ENCODE results near the gene SRGAP2C.
A peak's percentile ranks its signal among the peaks of the same experiment; 100 is the strongest.
"Not testable (repeated sequence)": the region's sequence is repeated elsewhere in the genome, so short reads cannot be mapped to it uniquely, and the experiment has no call there.

Gene SRGAP2C

DNA sequence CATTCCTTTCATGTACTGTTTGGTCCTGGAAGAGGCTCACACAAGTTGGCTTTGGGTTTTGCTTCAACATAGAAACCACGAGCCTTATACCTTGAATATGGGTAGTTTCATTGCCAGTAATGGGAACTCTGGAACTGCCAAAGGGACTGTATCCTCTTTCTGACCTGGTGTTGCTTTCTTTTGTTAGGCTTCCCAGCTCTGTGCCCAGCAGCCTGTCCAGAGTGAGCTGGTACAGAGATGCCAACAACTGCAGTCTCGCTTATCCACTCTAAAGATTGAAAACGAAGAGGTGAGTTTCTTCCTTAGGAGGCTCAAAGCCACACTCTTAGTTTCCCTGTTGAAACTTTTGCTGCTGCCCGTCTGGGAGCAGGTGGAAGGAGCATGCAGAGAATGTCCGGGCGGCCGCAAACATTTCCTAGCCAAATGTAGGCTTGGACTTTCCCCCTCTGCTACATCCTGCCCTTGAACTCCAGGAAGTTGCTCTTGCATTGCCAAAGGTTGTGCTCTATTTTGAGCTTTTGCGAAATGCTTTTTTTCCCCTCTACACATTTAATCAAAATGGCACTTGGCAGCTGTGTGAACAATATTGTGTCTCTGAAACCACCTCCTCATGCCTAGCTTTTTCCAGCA is 201.7 kb downstream of the SRGAP2C start:
- DNase-seq (ENCODE audit: extremely low read depth, low read depth); H3K4me3 ChIP-seq (replicated peaks; ENCODE audit: low read depth, low read length): not testable (repeated sequence)

DNA sequence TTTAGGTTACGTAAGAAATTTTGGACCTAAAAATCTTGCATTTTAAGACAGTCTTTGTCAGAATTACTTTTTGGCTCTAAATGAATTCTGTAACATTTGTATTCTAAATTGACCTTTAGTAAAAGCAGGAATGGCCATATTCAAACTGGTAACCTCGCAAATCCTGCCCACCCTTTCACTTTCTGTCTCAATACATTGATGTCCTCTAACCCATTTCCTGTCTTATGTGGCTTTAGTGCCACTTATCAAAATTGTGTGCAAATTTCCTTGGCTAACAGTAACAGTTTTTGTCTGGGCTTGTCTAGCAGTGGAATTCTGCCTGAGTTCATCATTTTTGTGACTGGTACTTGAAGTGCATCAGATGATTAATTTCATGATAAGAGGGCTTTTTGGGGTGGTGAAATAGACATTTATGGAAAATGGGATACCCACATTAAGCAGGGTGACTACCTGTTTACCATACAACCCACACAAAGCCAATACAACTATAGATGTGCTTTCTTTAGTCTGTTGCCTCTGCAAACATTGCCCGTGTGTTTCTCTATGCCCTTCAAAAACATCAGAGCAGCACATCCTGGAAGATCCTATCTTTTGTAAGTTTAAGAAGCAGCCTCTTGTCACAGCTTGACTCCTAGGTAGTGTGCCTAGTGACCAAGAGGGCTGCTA is 205.3 kb downstream of the SRGAP2C start:
- not testable (repeated sequence) for DNase-seq (ENCODE audit: extremely low read depth, low read depth); H3K4me3 ChIP-seq (replicated peaks; ENCODE audit: low read depth, low read length)

DNA sequence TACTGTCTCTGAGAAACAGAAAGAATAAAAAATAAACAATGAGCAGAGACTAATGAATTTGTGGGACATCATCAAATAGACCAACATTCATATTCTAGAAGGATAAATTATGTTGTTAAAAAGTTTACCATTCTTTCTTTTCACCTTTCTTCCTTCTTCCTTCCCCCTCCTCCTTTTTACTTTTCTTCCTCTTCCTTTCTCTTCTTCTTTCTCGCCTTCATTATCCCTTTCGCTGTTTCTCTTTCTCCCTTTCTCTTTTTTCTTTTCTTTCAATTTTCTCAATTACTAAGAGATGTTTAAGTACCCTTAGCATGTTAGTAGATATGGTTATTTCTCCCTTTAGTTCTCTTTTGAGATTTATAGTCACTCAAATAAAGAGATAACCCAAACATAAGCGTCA is 207.4 kb downstream of the SRGAP2C start:
- DNase-seq (ENCODE audit: extremely low read depth, low read depth), result not testable (repeated sequence)

DNA sequence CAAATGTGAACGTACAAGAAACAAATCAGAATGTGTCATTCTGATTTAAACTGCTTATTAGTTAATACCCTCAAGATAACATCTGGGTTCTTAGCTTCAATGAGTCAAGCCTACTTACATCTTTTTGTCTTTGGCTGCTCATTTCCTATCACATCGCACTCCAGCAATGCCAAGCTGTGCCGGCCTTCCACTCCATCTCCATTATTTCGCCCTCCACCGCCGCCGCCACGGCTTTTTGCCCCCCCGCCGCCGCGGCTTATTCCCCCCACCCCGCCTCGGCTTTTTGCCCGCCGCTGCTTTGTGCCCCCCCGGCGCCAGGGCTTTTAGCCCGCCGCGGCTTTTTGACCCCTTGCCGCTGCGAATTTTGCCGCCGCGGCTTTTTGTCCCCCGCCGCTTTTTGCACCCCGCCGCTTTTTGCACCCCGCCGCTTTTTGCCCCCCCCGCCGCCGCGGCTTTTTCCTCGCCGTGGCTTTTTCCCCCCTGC is 211.0 kb downstream of the SRGAP2C start:
- not testable (repeated sequence) for DNase-seq (ENCODE audit: extremely low read depth, low read depth)
- H3K4me3 ChIP-seq (replicated peaks; ENCODE audit: low read depth, low read length), result peak overlapping the region; percentile 47

More for the DNA sequence above, 207.4 kb downstream of the SRGAP2C start:
- not testable (repeated sequence) for H3K4me3 ChIP-seq (replicated peaks; ENCODE audit: low read depth, low read length)

GRCh38 chr1:121396335-121397081 is 211.7 kb downstream of the SRGAP2C start:
- H3K4me3 ChIP-seq (replicated peaks; ENCODE audit: low read depth, low read length), result peak overlapping the region; percentile 47
- not testable (repeated sequence) for DNase-seq (ENCODE audit: extremely low read depth, low read depth)

- not testable (repeated sequence) for DNase-seq (ENCODE audit: extremely low read depth, low read depth)
- H3K4me3 ChIP-seq (replicated peaks; ENCODE audit: low read depth, low read length), result peak overlapping the region; percentile 47
These were observed 212.3 kb downstream of the SRGAP2C start for GRCh38 chr1:121397101-121397500.

GRCh38 chr1:121399193-121399592 is 214.4 kb downstream of the SRGAP2C start:
- not testable (repeated sequence) for H3K4me3 ChIP-seq (replicated peaks; ENCODE audit: low read depth, low read length); DNase-seq (ENCODE audit: extremely low read depth, low read depth)

DNA sequence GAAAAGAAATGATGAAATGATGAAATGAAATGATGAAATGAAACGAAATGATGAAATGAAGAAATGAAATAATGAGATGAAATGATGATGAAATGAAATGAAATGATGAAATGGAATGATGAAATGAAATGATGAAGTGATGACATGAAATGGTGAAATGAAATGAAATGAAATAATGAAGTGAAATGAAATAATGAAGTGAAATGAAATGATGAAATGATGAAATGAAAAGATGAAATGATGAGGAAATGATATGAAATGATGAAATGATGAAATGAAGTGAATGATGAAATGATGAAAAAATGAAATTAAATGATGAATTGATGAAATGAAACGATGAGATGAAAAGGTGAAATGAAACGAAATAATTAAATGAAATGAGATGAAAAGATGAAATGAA is 215.3 kb downstream of the SRGAP2C start:
- not testable (repeated sequence) for DNase-seq (ENCODE audit: extremely low read depth, low read depth); H3K4me3 ChIP-seq (replicated peaks; ENCODE audit: low read depth, low read length)

DNA sequence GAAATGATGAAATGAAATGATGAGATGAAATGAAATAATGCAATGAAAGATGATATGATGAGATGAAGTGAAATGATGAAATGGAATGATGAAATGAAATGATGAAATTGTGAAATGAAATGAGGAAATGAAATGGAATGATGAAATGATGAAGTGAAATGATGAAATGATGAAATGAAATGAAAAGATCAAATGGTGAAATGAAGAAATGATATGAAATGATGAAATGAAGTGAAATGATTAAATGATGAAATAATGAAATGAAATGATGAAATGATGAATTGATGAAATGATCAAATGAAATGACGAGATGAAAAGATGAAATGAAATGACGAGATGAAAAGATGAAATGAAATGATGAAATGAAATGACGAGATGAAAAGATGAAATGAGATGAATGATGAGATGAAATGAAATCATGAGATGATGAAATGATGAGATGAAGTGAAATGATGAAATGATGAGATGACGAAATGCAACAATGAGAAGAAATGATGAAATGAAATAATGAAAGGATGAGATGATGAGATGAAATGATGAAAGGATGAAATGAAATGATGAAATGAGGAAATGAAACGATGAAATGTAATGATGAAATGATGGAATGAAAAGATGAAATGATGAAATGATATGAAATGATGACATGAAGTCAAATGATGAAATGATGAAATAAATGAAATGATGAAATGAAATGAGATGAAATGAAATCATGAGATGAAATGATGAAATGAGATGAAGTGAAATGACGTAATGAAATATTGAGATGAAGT is 216.0 kb downstream of the SRGAP2C start:
- not testable (repeated sequence) for H3K4me3 ChIP-seq (replicated peaks; ENCODE audit: low read depth, low read length)

GRCh38 chr1:121401375-121401955 is 216.7 kb downstream of the SRGAP2C start:
- not testable (repeated sequence) for DNase-seq (ENCODE audit: extremely low read depth, low read depth); H3K4me3 ChIP-seq (replicated peaks; ENCODE audit: low read depth, low read length)

More for the DNA sequence above, 216.0 kb downstream of the SRGAP2C start:
- DNase-seq (ENCODE audit: extremely low read depth, low read depth), result not testable (repeated sequence)

DNA sequence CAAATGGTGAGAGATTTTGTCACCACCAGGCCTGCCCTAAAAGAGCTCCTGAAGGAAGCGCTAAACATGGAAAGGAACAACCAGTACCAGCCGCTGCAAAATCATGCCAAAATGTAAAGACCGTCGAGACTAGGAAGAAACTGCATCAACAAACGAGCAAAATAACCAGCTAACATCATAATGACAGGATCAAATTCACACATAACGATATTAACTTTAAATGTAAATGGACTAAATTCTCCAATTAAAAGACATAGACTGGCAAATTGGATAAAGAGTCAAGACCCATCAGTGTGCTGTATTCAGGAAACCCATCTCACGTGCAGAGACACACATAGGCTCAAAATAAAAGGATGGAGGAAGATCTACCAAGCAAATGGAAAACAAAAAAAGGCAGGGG is 218.5 kb downstream of the SRGAP2C start:
- H3K4me3 ChIP-seq (replicated peaks; ENCODE audit: low read depth, low read length); DNase-seq (ENCODE audit: extremely low read depth, low read depth): not testable (repeated sequence)

DNA sequence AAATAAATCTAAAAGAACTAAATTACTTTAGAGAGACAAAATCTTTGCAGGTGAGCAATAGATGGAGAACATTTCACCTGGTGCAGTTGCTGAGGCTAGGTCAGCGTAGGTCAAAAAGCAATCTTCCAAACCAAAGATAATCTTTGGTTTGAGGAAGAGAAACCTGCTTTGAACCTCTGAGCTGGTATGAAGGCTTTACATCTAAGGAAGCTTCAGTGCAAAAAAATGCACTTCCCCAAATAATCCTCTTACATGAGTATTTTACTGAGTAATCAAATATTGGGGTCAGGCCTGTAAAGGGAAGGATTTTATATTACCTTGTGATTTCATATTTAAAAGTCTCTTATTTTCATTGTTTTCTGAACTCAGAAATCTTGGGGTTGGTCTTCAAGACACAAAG is 223.6 kb downstream of the SRGAP2C start:
- DNase-seq (ENCODE audit: extremely low read depth, low read depth), result no peak
- TF ChIP-seq, protein P1, sequence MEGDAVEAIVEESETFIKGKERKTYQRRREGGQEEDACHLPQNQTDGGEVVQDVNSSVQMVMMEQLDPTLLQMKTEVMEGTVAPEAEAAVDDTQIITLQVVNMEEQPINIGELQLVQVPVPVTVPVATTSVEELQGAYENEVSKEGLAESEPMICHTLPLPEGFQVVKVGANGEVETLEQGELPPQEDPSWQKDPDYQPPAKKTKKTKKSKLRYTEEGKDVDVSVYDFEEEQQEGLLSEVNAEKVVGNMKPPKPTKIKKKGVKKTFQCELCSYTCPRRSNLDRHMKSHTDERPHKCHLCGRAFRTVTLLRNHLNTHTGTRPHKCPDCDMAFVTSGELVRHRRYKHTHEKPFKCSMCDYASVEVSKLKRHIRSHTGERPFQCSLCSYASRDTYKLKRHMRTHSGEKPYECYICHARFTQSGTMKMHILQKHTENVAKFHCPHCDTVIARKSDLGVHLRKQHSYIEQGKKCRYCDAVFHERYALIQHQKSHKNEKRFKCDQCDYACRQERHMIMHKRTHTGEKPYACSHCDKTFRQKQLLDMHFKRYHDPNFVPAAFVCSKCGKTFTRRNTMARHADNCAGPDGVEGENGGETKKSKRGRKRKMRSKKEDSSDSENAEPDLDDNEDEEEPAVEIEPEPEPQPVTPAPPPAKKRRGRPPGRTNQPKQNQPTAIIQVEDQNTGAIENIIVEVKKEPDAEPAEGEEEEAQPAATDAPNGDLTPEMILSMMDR (IDR thresholded peaks at IDR 0.05; ENCODE audit: low read depth, low read length, missing control alignments), result no peak
- H3K4me3 ChIP-seq (replicated peaks; ENCODE audit: low read depth, low read length), result no peak overlapping the region

Data from HFF-Myc (cell line).